Measurements from ENCODE around the gene SEMA6A.

DNA sequence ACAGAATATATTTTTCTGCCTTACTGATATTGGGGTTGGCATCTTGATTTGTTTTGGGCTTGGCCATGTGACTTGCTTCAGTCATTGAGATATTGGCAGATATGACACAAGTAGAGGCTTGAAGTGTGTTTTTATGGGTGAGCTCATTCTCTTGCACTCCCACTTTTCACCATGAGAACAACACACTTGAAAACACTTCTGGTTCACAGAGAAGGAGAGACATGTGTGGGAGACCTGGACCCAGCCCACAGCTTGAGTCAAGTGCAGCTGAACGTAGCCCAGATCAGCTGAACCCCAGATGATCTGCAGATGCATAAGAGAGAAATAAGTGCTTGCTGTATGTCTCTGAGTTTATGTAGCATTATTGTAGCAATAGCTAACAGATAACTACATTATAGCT lies 155.4 kb downstream of the SEMA6A start:
- TF ChIP-seq, protein P1, sequence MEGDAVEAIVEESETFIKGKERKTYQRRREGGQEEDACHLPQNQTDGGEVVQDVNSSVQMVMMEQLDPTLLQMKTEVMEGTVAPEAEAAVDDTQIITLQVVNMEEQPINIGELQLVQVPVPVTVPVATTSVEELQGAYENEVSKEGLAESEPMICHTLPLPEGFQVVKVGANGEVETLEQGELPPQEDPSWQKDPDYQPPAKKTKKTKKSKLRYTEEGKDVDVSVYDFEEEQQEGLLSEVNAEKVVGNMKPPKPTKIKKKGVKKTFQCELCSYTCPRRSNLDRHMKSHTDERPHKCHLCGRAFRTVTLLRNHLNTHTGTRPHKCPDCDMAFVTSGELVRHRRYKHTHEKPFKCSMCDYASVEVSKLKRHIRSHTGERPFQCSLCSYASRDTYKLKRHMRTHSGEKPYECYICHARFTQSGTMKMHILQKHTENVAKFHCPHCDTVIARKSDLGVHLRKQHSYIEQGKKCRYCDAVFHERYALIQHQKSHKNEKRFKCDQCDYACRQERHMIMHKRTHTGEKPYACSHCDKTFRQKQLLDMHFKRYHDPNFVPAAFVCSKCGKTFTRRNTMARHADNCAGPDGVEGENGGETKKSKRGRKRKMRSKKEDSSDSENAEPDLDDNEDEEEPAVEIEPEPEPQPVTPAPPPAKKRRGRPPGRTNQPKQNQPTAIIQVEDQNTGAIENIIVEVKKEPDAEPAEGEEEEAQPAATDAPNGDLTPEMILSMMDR (CRISPR knock-in tag; IDR thresholded peaks at IDR 0.05), result no peak
- TF ChIP-seq, protein P2, sequence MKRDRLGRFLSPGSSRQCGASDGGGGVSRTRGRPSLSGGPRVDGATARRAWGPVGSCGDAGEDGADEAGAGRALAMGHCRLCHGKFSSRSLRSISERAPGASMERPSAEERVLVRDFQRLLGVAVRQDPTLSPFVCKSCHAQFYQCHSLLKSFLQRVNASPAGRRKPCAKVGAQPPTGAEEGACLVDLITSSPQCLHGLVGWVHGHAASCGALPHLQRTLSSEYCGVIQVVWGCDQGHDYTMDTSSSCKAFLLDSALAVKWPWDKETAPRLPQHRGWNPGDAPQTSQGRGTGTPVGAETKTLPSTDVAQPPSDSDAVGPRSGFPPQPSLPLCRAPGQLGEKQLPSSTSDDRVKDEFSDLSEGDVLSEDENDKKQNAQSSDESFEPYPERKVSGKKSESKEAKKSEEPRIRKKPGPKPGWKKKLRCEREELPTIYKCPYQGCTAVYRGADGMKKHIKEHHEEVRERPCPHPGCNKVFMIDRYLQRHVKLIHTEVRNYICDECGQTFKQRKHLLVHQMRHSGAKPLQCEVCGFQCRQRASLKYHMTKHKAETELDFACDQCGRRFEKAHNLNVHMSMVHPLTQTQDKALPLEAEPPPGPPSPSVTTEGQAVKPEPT (CRISPR knock-in tag; IDR thresholded peaks at IDR 0.05; ENCODE audit: low read depth), result no peak
- TF ChIP-seq ZSCAN29 (CRISPR knock-in tag; conservative IDR thresholded peaks at IDR 0.05) (no peak), ZBTB1 (CRISPR knock-in tag; IDR thresholded peaks at IDR 0.05; ENCODE audit: borderline replicate concordance) (no peak), REPIN1 (CRISPR knock-in tag; IDR thresholded peaks at IDR 0.05; ENCODE audit: borderline replicate concordance, low read depth) (no peak), MEIS1 (CRISPR knock-in tag; IDR thresholded peaks at IDR 0.05; ENCODE audit: borderline replicate concordance) (no peak), NFE2L2 (IDR thresholded peaks at IDR 0.05; ENCODE audit: low read length) (no peak)

Measured in HepG2 (cell line).